GM23338 (cell line): Measurements from ENCODE around the gene ROBO1. TPM values are rescaled to one million over a fixed set of nuclear protein-coding genes. Genes with fewer than 3 reads are reported as not detected.

Source experiments
- ATAC-seq: fragments of 200-7000 bp; cut with Tn5 transposase; 3 replicates; pipeline ENCODE4 v1.9.1; 2020
- DNase-seq: peaks from one replicate; pipeline ENCODE4 v3.0.0-alpha.2; 2015; ENCODE audit warnings: low spot score
- H2AFZ ChIP-seq: fragments of 200-600 bp; sonication (generic); 2 replicates; pipeline ENCODE4 v1.8.0; 2016; ENCODE audit warnings: antibody characterized with exemption, mild to moderate bottlenecking, moderate library complexity
- H3F3A ChIP-seq: fragments of 200-600 bp; sonication (generic); replicated peaks from 2 replicates; pipeline ENCODE4 v1.8.0; 2017; ENCODE audit warnings: antibody characterized with exemption, mixed run types, low read depth
- H3K27ac ChIP-seq: fragments of 200-600 bp; sonication (generic); 2 replicates; pipeline ENCODE4 v1.6.1; 2016; ENCODE audit warnings: low read depth
- H3K27me3 ChIP-seq: fragments of 200-600 bp; sonication (generic); 2 replicates; pipeline ENCODE4 v1.8.0; 2016; ENCODE audit warnings: mild to moderate bottlenecking, mixed run types, moderate library complexity; ENCODE audit not compliant: insufficient read depth
- H3K36me3 ChIP-seq: fragments of 200-600 bp; sonication (generic); 2 replicates; pipeline ENCODE4 v1.8.0; 2016; ENCODE audit warnings: mild to moderate bottlenecking; ENCODE audit not compliant: insufficient read depth
- H3K4me1 ChIP-seq: fragments of 200-600 bp; sonication (generic); 2 replicates; pipeline ENCODE4 v1.8.0; 2016; ENCODE audit warnings: mild to moderate bottlenecking, moderate library complexity; ENCODE audit not compliant: insufficient read depth
- H3K4me2 ChIP-seq: fragments of 200-600 bp; sonication (generic); 2 replicates; pipeline ENCODE4 v1.7.1; 2017; ENCODE audit warnings: mixed run types
- H3K4me3 ChIP-seq: fragments of 200-600 bp; sonication (generic); 2 replicates; pipeline ENCODE4 v1.6.1; 2016; ENCODE audit warnings: mixed run types
- H3K79me2 ChIP-seq: fragments of 200-600 bp; sonication (generic); replicated peaks from 2 replicates; pipeline ENCODE4 v1.8.0; 2017; ENCODE audit warnings: mild to moderate bottlenecking; ENCODE audit not compliant: insufficient read depth
- H3K9me2 ChIP-seq: fragments of 200-600 bp; sonication (generic); 2 replicates; pipeline ENCODE4 v1.8.0; 2017; ENCODE audit not compliant: insufficient read depth
- H4K20me1 ChIP-seq: fragments of 200-600 bp; sonication (generic); replicated peaks from 2 replicates; pipeline ENCODE4 v1.8.0; 2017; ENCODE audit warnings: mild to moderate bottlenecking; ENCODE audit not compliant: insufficient read depth
- H3K27ac Mint-ChIP-seq: 2 replicates; pipeline ENCODE4 v1.8.0; 2020; ENCODE audit warnings: inconsistent platforms, mild to moderate bottlenecking, moderate library complexity, mixed read lengths
- H3K27me3 Mint-ChIP-seq: 3 replicates; pipeline ENCODE4 v1.8.0; 2022; ENCODE audit warnings: low read depth, mild to moderate bottlenecking, moderate library complexity, mixed read lengths, inconsistent platforms; ENCODE audit not compliant: insufficient read depth, poor library complexity
- H3K36me3 Mint-ChIP-seq: 3 replicates; pipeline ENCODE4 v1.8.0; 2021; ENCODE audit warnings: low read depth, mild to moderate bottlenecking, inconsistent platforms, moderate library complexity, mixed read lengths
- H3K4me1 Mint-ChIP-seq: 3 replicates; pipeline ENCODE4 v1.8.0; 2020; ENCODE audit warnings: mild to moderate bottlenecking, inconsistent platforms, mixed read lengths
- H3K4me3 Mint-ChIP-seq: 3 replicates; pipeline ENCODE4 v1.8.0; 2021; ENCODE audit warnings: moderate library complexity, mild to moderate bottlenecking, inconsistent platforms, mixed read lengths
- H3K9me3 Mint-ChIP-seq: 3 replicates; pipeline ENCODE4 v1.8.0; 2020; ENCODE audit warnings: moderate library complexity, mild to moderate bottlenecking, inconsistent platforms, mixed read lengths
- CREB1 ChIP-seq: fragments of 250-450 bp; sonication (Bioruptor Pico); IDR thresholded peaks from 2 replicates; pipeline ENCODE4 v1.5.0; 2020; ENCODE audit warnings: low read depth, mild to moderate bottlenecking, moderate library complexity
- EZH2 ChIP-seq: fragments of 200-600 bp; sonication (generic); IDR thresholded peaks from one replicate; pipeline ENCODE4 v1.8.0; 2017; ENCODE audit warnings: antibody characterized with exemption, mild to moderate bottlenecking, low read depth; ENCODE audit not compliant: unreplicated experiment
- EZH2phosphoT487 ChIP-seq: fragments of 200-600 bp; sonication (generic); IDR thresholded peaks from one replicate; pipeline ENCODE4 v1.8.1; 2018; ENCODE audit warnings: antibody characterized with exemption; ENCODE audit not compliant: unreplicated experiment
- JUNB ChIP-seq: IDR thresholded peaks from one replicate; pipeline ENCODE4 v1.6.1; 2016; ENCODE audit warnings: antibody characterized with exemption; ENCODE audit not compliant: unreplicated experiment
- NANOG ChIP-seq: IDR thresholded peaks from 2 replicates; pipeline ENCODE4 v1.6.1; 2016; ENCODE audit warnings: antibody characterized with exemption, borderline replicate concordance
- POLR2AphosphoS5 ChIP-seq: IDR thresholded peaks from 2 replicates; pipeline ENCODE4 v1.6.1; 2016; ENCODE audit warnings: antibody characterized with exemption, low read depth
- STAT1 ChIP-seq: IDR thresholded peaks from one replicate; pipeline ENCODE4 v1.6.1; 2016; ENCODE audit warnings: antibody characterized with exemption; ENCODE audit not compliant: unreplicated experiment
- ZNF114 ChIP-seq: fragments of 250-450 bp; sonication (Bioruptor Pico); IDR thresholded peaks from 2 replicates; pipeline ENCODE4 v1.5.0; 2020; ENCODE audit warnings: mild to moderate bottlenecking, moderate library complexity
- ZNF331 ChIP-seq: fragments of 250-450 bp; sonication (Bioruptor Pico); IDR thresholded peaks from 2 replicates; pipeline ENCODE4 v1.5.0; 2020; ENCODE audit warnings: low read depth, mild to moderate bottlenecking, moderate library complexity
- polyA plus RNA-seq: library from polyadenylated mRNA; unstranded; fragments of >200 nt; fragmentation: Nextera tagmentation; extraction: Ambion mirVana; gene quantifications from 2 replicates; pipeline ENCODE4 v1.2.1, GENCODE V29; 2016
- total RNA-seq: library from RNA; depleted of rRNA; stranded (reverse); fragments of >200 nt; shearing (Covaris generic); gene quantifications from 2 replicates; pipeline ENCODE4 v1.2.3, GENCODE V29; 2014
- TF ChIP-seq, protein P1 (sequence below): IDR thresholded peaks from 2 replicates; pipeline ENCODE4 v1.6.1; 2016; ENCODE audit warnings: antibody characterized with exemption
- TF ChIP-seq, protein P2 (sequence below), 2 experiments: fragments of 200-600 bp in 1 of 2; sonication (generic) in 1 of 2; conservative IDR thresholded peaks; 2 replicates each; pipeline versions ENCODE4 v1.5.1 to v1.6.1; 2016 to 2017; ENCODE audit warnings: antibody characterized with exemption in 2 of 2, low read depth in 2 of 2, mild to moderate bottlenecking in 2 of 2, moderate library complexity in 1 of 2

Gene ROBO1
- total and polyA plus RNA-seq, 2 experiments from 2014 or later: 19.2 to 78.3 TPM

DNA sequence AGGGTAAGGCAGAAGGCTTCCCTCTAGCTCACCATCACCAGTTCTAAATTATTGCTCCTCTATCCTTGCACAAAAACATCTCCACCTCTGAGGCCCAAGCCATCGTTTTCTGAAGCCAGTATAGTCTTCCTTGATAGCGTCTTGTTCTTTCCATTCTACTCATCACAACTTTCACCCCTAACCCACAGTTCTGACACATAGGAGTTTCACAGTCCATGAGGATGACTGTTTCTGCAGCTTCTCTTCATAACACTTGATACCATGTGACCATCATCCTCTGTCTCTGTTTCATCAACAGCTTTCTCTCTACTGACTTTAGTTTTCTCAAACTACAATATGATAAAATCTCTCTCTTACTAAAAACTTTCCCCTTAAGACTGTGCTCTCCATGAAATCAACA, 1166.5 kb downstream of the ROBO1 start:
- H3K36me3 Mint-ChIP-seq: peaks cover 20% of the 10 kb centered on the region
- no peak for DNase-seq
- Histone ChIP-seq H2AFZ (no peak overlapping the region), H3K36me3 (no peaks in the 10 kb centered on the region), H4K20me1 (no peaks in the 10 kb centered on the region), H3K27ac (no peak overlapping the region), H3K4me1 (no peaks in the 10 kb centered on the region), H3K79me2 (no peaks in the 10 kb centered on the region), H3K4me3 (no peak overlapping the region), H3K4me2 (no peak overlapping the region), H3K9me2 (no peaks in the 10 kb centered on the region), H3K27me3 (no peaks in the 10 kb centered on the region), H3F3A (no peaks in the 10 kb centered on the region)
- no peaks in the 10 kb centered on the region for H3K4me1 Mint-ChIP-seq
- no peaks in the 10 kb centered on the region for H3K27me3 Mint-ChIP-seq
- ATAC-seq: no peak
- TF ChIP-seq EZH2 (no peak), STAT1 (no peak), CREB1 (no peak)
- no peak overlapping the region for H3K4me3 Mint-ChIP-seq
- H3K9me3 Mint-ChIP-seq: no peaks in the 10 kb centered on the region
- H3K27ac Mint-ChIP-seq: no peak overlapping the region

DNA sequence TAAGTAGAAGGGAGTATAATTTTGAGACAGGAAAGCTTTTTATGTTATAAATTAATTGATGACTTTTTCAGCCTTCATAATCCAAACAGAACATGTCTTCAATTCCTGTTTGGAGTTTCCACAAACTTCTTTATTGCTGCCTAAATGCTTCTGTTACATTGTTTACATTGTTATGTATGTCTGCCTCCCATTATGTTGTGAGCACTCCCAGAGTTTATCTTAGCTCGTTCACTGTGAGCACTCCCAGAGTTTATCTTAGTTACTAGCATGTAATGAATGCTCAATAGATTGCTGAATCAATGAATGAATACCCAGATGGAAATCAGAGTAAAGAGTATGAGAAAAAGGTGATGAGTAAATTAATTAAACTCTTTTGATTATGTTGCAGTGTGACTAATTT, 1178.0 kb downstream of the ROBO1 start:
- Mint-ChIP-seq H3K9me3 (peaks cover 5% of the 10 kb centered on the region), H3K4me3 (no peak overlapping the region), H3K27me3 (peaks cover 5% of the 10 kb centered on the region), H3K27ac (no peak overlapping the region; the same call in 1 of the 2 replicates), H3K4me1 (peaks cover 19% of the 10 kb centered on the region), H3K36me3 (peaks cover 15% of the 10 kb centered on the region)
- no peak overlapping the region for H3K27ac ChIP-seq
- 0 out of 2 replicates have a peak, but pooled peaks have one; percentile 36 for TF ChIP-seq NANOG
- TF ChIP-seq, protein P1, sequence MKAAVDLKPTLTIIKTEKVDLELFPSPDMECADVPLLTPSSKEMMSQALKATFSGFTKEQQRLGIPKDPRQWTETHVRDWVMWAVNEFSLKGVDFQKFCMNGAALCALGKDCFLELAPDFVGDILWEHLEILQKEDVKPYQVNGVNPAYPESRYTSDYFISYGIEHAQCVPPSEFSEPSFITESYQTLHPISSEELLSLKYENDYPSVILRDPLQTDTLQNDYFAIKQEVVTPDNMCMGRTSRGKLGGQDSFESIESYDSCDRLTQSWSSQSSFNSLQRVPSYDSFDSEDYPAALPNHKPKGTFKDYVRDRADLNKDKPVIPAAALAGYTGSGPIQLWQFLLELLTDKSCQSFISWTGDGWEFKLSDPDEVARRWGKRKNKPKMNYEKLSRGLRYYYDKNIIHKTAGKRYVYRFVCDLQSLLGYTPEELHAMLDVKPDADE: no peak
- no peak overlapping the region for H3K4me3 ChIP-seq
- DNase-seq (peak; percentile 50), ATAC-seq (peak; percentile 76)
- H3K36me3 ChIP-seq: no peaks in the 10 kb centered on the region
- peaks cover 23% of the 10 kb centered on the region for H3K4me1 ChIP-seq
- H3F3A ChIP-seq: no peaks in the 10 kb centered on the region
- no peak overlapping the region for H3K4me2 ChIP-seq
- H4K20me1 ChIP-seq: no peaks in the 10 kb centered on the region
- H3K9me2 ChIP-seq: no peaks in the 10 kb centered on the region; the same call in 1 of the 2 replicates
- H3K79me2 ChIP-seq: no peaks in the 10 kb centered on the region
- no peaks in the 10 kb centered on the region for H3K27me3 ChIP-seq
- H2AFZ ChIP-seq: no peak overlapping the region

DNA sequence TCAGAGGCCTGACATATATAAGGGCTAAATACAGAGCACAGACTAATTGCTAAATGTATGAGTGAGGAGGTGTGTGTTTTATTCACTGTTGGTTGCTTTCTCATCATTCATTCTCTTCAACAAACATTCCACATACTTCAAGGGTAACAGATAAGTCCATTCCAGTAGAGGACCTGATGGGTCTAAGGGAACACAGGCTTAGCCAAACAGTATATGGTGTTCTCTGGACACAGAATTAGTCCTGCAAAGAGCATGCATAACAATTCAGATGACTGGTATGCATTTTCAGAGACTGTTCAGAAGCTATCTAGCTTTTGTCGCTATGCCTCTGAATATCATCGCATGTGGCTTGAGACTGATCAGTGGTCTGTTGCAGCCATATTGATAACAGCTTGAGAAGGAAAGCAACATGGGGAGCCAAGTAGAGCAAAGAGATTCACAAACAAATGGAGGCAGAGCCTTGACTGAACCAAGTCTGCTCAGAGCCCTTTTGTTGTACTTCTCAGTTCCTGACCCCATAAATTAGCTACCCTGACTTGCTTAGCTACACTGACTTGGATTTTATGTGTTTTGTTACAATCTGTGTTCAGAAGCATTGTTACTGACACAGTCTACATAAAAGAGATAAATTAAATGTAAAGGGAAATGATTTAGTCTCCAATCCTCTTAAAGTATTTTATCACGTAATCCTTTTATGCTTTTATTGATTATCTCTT, 1178.7 kb downstream of the ROBO1 start:
- H2AFZ ChIP-seq: no peak overlapping the region
- peaks cover 5% of the 10 kb centered on the region for H3K27me3 Mint-ChIP-seq
- no peaks in the 10 kb centered on the region for H3K36me3 ChIP-seq
- no peaks in the 10 kb centered on the region; the same call in 1 of the 2 replicates for H3K9me2 ChIP-seq
- H3K27me3 ChIP-seq: no peaks in the 10 kb centered on the region
- H3K4me1 Mint-ChIP-seq: peaks cover 19% of the 10 kb centered on the region
- H3K4me2 ChIP-seq: no peak overlapping the region
- H3K4me3 ChIP-seq: no peak overlapping the region
- no peaks in the 10 kb centered on the region for H3K79me2 ChIP-seq
- no peak overlapping the region for H3K27ac Mint-ChIP-seq
- DNase-seq: no peak
- H3K9me3 Mint-ChIP-seq: peaks cover 9% of the 10 kb centered on the region
- no peaks in the 10 kb centered on the region for H3F3A ChIP-seq
- peaks cover 23% of the 10 kb centered on the region for H3K4me1 ChIP-seq
- no peak for ATAC-seq
- no peaks in the 10 kb centered on the region for H4K20me1 ChIP-seq
- H3K4me3 Mint-ChIP-seq: no peak overlapping the region
- no peak overlapping the region for H3K27ac ChIP-seq
- H3K36me3 Mint-ChIP-seq: peaks cover 19% of the 10 kb centered on the region
- no peak for TF ChIP-seq CREB1
- no peak for TF ChIP-seq POLR2AphosphoS5
- TF ChIP-seq, protein P2, sequence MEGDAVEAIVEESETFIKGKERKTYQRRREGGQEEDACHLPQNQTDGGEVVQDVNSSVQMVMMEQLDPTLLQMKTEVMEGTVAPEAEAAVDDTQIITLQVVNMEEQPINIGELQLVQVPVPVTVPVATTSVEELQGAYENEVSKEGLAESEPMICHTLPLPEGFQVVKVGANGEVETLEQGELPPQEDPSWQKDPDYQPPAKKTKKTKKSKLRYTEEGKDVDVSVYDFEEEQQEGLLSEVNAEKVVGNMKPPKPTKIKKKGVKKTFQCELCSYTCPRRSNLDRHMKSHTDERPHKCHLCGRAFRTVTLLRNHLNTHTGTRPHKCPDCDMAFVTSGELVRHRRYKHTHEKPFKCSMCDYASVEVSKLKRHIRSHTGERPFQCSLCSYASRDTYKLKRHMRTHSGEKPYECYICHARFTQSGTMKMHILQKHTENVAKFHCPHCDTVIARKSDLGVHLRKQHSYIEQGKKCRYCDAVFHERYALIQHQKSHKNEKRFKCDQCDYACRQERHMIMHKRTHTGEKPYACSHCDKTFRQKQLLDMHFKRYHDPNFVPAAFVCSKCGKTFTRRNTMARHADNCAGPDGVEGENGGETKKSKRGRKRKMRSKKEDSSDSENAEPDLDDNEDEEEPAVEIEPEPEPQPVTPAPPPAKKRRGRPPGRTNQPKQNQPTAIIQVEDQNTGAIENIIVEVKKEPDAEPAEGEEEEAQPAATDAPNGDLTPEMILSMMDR (conservative IDR thresholded peaks at IDR 0.05; ENCODE audit: low read depth in 2 of 2): no peak
- TF ChIP-seq, protein P1: no peak
- TF ChIP-seq STAT1: no peak
- TF ChIP-seq ZNF114 (CRISPR knock-in tag): no peak
- no peak for TF ChIP-seq EZH2phosphoT487
- TF ChIP-seq ZNF331 (CRISPR knock-in tag): no peak
- no peak for TF ChIP-seq JUNB
- no peak for TF ChIP-seq EZH2
